ENCODE results near the gene MAP2K3.

The MAP2K3 gene

DNA sequence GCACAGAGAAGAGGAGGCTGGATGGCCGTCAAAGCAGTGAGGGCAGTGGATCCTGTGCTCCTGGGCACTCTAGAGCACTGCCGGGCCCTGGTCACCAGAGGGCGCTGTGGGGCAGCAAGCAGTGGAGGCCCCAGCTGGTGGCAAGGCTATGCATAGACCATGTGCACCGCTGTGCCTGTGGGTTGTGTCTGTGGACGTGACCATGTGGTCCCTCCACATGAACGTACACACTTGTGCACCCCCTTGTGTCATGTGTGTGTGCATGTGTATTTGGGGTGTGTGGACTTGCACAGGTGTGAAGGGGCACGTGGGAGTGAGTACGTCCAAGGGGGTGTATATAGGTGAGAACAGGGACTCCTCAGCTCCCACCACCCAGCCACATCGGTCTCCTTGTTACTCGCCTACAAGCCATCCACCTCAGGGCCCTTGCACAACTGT lies 4.4 kb upstream of the MAP2K3 start (continued):
- TF ChIP-seq, protein P1, sequence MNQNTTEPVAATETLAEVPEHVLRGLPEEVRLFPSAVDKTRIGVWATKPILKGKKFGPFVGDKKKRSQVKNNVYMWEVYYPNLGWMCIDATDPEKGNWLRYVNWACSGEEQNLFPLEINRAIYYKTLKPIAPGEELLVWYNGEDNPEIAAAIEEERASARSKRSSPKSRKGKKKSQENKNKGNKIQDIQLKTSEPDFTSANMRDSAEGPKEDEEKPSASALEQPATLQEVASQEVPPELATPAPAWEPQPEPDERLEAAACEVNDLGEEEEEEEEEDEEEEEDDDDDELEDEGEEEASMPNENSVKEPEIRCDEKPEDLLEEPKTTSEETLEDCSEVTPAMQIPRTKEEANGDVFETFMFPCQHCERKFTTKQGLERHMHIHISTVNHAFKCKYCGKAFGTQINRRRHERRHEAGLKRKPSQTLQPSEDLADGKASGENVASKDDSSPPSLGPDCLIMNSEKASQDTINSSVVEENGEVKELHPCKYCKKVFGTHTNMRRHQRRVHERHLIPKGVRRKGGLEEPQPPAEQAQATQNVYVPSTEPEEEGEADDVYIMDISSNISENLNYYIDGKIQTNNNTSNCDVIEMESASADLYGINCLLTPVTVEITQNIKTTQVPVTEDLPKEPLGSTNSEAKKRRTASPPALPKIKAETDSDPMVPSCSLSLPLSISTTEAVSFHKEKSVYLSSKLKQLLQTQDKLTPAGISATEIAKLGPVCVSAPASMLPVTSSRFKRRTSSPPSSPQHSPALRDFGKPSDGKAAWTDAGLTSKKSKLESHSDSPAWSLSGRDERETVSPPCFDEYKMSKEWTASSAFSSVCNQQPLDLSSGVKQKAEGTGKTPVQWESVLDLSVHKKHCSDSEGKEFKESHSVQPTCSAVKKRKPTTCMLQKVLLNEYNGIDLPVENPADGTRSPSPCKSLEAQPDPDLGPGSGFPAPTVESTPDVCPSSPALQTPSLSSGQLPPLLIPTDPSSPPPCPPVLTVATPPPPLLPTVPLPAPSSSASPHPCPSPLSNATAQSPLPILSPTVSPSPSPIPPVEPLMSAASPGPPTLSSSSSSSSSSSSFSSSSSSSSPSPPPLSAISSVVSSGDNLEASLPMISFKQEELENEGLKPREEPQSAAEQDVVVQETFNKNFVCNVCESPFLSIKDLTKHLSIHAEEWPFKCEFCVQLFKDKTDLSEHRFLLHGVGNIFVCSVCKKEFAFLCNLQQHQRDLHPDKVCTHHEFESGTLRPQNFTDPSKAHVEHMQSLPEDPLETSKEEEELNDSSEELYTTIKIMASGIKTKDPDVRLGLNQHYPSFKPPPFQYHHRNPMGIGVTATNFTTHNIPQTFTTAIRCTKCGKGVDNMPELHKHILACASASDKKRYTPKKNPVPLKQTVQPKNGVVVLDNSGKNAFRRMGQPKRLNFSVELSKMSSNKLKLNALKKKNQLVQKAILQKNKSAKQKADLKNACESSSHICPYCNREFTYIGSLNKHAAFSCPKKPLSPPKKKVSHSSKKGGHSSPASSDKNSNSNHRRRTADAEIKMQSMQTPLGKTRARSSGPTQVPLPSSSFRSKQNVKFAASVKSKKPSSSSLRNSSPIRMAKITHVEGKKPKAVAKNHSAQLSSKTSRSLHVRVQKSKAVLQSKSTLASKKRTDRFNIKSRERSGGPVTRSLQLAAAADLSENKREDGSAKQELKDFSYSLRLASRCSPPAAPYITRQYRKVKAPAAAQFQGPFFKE (tag by site-specific recombination; IDR thresholded peaks at IDR 0.05; ENCODE audit: borderline replicate concordance) = 0 out of 2 replicates have a peak, but pooled peaks have one; percentile 62
- TF ChIP-seq, protein P2, sequence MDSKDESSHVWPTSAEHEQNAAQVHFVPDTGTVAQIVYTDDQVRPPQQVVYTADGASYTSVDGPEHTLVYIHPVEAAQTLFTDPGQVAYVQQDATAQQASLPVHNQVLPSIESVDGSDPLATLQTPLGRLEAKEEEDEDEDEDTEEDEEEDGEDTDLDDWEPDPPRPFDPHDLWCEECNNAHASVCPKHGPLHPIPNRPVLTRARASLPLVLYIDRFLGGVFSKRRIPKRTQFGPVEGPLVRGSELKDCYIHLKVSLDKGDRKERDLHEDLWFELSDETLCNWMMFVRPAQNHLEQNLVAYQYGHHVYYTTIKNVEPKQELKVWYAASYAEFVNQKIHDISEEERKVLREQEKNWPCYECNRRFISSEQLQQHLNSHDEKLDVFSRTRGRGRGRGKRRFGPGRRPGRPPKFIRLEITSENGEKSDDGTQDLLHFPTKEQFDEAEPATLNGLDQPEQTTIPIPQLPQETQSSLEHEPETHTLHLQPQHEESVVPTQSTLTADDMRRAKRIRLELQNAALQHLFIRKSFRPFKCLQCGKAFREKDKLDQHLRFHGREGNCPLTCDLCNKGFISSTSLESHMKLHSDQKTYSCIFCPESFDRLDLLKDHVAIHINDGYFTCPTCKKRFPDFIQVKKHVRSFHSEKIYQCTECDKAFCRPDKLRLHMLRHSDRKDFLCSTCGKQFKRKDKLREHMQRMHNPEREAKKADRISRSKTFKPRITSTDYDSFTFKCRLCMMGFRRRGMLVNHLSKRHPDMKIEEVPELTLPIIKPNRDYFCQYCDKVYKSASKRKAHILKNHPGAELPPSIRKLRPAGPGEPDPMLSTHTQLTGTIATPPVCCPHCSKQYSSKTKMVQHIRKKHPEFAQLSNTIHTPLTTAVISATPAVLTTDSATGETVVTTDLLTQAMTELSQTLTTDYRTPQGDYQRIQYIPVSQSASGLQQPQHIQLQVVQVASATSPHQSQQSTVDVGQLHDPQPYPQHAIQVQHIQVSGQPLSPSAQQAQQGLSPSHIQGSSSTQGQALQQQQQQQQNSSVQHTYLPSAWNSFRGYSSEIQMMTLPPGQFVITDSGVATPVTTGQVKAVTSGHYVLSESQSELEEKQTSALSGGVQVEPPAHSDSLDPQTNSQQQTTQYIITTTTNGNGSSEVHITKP (tag by site-specific recombination; IDR thresholded peaks at IDR 0.05) = peak; percentile 71
- TF ChIP-seq, protein P3, sequence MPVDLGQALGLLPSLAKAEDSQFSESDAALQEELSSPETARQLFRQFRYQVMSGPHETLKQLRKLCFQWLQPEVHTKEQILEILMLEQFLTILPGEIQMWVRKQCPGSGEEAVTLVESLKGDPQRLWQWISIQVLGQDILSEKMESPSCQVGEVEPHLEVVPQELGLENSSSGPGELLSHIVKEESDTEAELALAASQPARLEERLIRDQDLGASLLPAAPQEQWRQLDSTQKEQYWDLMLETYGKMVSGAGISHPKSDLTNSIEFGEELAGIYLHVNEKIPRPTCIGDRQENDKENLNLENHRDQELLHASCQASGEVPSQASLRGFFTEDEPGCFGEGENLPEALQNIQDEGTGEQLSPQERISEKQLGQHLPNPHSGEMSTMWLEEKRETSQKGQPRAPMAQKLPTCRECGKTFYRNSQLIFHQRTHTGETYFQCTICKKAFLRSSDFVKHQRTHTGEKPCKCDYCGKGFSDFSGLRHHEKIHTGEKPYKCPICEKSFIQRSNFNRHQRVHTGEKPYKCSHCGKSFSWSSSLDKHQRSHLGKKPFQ (tag by site-specific recombination; IDR thresholded peaks at IDR 0.05) = peak; percentile 91
- TF ChIP-seq, protein P4, sequence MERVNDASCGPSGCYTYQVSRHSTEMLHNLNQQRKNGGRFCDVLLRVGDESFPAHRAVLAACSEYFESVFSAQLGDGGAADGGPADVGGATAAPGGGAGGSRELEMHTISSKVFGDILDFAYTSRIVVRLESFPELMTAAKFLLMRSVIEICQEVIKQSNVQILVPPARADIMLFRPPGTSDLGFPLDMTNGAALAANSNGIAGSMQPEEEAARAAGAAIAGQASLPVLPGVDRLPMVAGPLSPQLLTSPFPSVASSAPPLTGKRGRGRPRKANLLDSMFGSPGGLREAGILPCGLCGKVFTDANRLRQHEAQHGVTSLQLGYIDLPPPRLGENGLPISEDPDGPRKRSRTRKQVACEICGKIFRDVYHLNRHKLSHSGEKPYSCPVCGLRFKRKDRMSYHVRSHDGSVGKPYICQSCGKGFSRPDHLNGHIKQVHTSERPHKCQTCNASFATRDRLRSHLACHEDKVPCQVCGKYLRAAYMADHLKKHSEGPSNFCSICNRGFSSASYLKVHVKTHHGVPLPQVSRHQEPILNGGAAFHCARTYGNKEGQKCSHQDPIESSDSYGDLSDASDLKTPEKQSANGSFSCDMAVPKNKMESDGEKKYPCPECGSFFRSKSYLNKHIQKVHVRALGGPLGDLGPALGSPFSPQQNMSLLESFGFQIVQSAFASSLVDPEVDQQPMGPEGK (tag by site-specific recombination; IDR thresholded peaks at IDR 0.05) = peak; percentile 28; the same call in 1 of the 2 replicates
- peak; percentile 85 for TF ChIP-seq ZNF654 (tag by site-specific recombination; IDR thresholded peaks at IDR 0.05; ENCODE audit: low read depth)
- peak; percentile 82 for TF ChIP-seq ZIC2 (tag by site-specific recombination; IDR thresholded peaks at IDR 0.05)
- TF ChIP-seq ZNF76 (tag by site-specific recombination; IDR thresholded peaks at IDR 0.05; ENCODE audit: borderline replicate concordance, low read depth) = no peak; the same call in 1 of the 2 replicates
- TF ChIP-seq ZNF830 (tag by site-specific recombination; IDR thresholded peaks at IDR 0.05; ENCODE audit: low read depth) = no peak
- TF ChIP-seq ZNF2 (tag by site-specific recombination; IDR thresholded peaks at IDR 0.05) = peak; percentile 98
- TF ChIP-seq ZNF169 (tag by site-specific recombination; IDR thresholded peaks at IDR 0.05) = no peak
- no peak for TF ChIP-seq ZNF221 (tag by site-specific recombination; IDR thresholded peaks at IDR 0.05; ENCODE audit: borderline replicate concordance)
- peak; percentile 83 for TF ChIP-seq GLIS1 (tag by site-specific recombination; IDR thresholded peaks at IDR 0.05)
- TF ChIP-seq, protein P5, sequence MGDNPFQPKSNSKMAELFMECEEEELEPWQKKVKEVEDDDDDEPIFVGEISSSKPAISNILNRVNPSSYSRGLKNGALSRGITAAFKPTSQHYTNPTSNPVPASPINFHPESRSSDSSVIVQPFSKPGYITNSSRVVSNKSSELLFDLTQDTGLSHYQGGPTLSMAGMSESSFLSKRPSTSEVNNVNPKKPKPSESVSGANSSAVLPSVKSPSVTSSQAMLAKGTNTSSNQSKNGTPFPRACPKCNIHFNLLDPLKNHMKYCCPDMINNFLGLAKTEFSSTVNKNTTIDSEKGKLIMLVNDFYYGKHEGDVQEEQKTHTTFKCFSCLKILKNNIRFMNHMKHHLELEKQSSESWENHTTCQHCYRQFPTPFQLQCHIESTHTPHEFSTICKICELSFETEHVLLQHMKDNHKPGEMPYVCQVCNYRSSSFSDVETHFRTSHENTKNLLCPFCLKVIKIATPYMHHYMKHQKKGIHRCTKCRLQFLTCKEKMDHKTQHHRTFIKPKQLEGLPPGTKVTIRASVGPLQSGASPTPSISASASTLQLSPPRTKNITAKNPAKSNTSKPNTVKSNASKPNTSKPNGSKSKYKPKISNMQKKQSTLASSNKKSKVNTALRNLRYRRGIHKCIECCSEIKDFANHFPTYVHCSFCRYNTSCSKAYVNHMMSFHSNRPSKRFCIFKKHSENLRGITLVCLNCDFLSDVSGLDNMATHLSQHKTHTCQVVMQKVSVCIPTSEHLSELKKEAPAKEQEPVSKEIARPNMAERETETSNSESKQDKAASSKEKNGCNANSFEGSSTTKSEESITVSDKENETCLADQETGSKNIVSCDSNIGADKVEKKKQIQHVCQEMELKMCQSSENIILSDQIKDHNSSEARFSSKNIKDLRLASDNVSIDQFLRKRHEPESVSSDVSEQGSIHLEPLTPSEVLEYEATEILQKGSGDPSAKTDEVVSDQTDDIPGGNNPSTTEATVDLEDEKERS (tag by site-specific recombination; IDR thresholded peaks at IDR 0.05) = no peak
- TF ChIP-seq YY1 (tag by site-specific recombination; IDR thresholded peaks at IDR 0.05) = peak; percentile 41; the same call in 1 of the 2 replicates
- peak; percentile 67; the same call in 1 of the 2 replicates for TF ChIP-seq TRIM28 (IDR thresholded peaks at IDR 0.05; ENCODE audit: borderline replicate concordance, low read length)
- 0 out of 2 replicates have a peak, but pooled peaks have one; percentile 50 for TF ChIP-seq SCRT2 (tag by site-specific recombination; IDR thresholded peaks at IDR 0.05)
- no peak for TF ChIP-seq ZNF24 (tag by site-specific recombination; IDR thresholded peaks at IDR 0.05)
- no peak for TF ChIP-seq ZNF121 (tag by site-specific recombination; IDR thresholded peaks at IDR 0.05)
- TF ChIP-seq ZNF791 (tag by site-specific recombination; IDR thresholded peaks at IDR 0.05) = no peak
- peak; percentile 34; the same call in 1 of the 2 replicates for TF ChIP-seq ZSCAN30 (tag by site-specific recombination; IDR thresholded peaks at IDR 0.05)
- no peak for TF ChIP-seq ZNF366 (tag by site-specific recombination; conservative IDR thresholded peaks at IDR 0.05)

Data from HEK293 (cell line).